Muscle of leg (tissue), 11 donors: ENCODE measurements around the gene TBC1D1. TPM values are rescaled to one million over a fixed set of nuclear protein-coding genes. Genes with fewer than 3 reads are reported as not detected.

Experiments
- DNase-seq: peaks from one replicate; pipeline ENCODE4 v3.0.0; 2013
- H3K27ac ChIP-seq: one replicate; pipeline ENCODE4 v1.5.1; 2013; ENCODE audit warnings: mild to moderate bottlenecking, low read length, control low read depth
- H3K27me3 ChIP-seq: one replicate; pipeline ENCODE4 v1.6.1; 2013; ENCODE audit warnings: low read length; ENCODE audit not compliant: control insufficient read depth, insufficient read depth
- H3K36me3 ChIP-seq: one replicate; pipeline ENCODE4 v1.6.1; 2013; ENCODE audit warnings: low read length; ENCODE audit not compliant: control insufficient read depth, insufficient read depth
- H3K4me1 ChIP-seq: one replicate; pipeline ENCODE4 v1.6.1; 2013; ENCODE audit warnings: low read length; ENCODE audit not compliant: control insufficient read depth, insufficient read depth
- H3K4me3 ChIP-seq: one replicate; pipeline ENCODE4 v1.5.1; 2013; ENCODE audit warnings: low read length, control low read depth
- H3K9me3 ChIP-seq: replicated peaks from 2 replicates; pipeline ENCODE4 v1.6.1; 2013; ENCODE audit warnings: low read depth, low read length; ENCODE audit not compliant: control insufficient read depth
- WGBS: methylation state at CpG from one replicate; pipeline ENCODE4 v1.1.5; 2013; ENCODE audit warnings: missing lambda C conversion rate; ENCODE audit not compliant: insufficient coverage; 5-methylcytosine and 5-hydroxymethylcytosine counted together
- polyA plus RNA-seq, 8 donors: library from polyadenylated mRNA; unstranded; fragments of 120-200 nt; gene quantifications; one replicate each; pipeline versions ENCODE4 v1.2.1 to v1.2.3, GENCODE V29; 2013; ENCODE audit warnings: inconsistent platforms in 1 of 8, low replicate concordance in 1 of 8; ENCODE audit not compliant: insufficient read length in 8 of 8, insufficient read depth in 1 of 8
- total RNA-seq: library from RNA; stranded (reverse); fragments of 120-200 nt; gene quantifications from one replicate; pipeline ENCODE4 v1.2.4, GENCODE V29; 2013

Gene TBC1D1
- total and polyA plus RNA-seq, 9 donors: 38.0 to 85.3 (median 55.3) TPM

GRCh38 chr4:38132107-38132673 is 241.3 kb downstream of the TBC1D1 start:
- DNase-seq: peak; percentile 97
- Histone ChIP-seq H3K4me3 (no peak overlapping the region), H3K27ac (peak overlapping the region; percentile 94), H3K36me3 (peaks cover 26% of the 10 kb centered on the region), H3K9me3 (no peaks in the 10 kb centered on the region), H3K4me1 (peaks cover 42% of the 10 kb centered on the region), H3K27me3 (no peaks in the 10 kb centered on the region)
- no CpG with 5 or more reads among the region's 8 CpGs for WGBS

DNA sequence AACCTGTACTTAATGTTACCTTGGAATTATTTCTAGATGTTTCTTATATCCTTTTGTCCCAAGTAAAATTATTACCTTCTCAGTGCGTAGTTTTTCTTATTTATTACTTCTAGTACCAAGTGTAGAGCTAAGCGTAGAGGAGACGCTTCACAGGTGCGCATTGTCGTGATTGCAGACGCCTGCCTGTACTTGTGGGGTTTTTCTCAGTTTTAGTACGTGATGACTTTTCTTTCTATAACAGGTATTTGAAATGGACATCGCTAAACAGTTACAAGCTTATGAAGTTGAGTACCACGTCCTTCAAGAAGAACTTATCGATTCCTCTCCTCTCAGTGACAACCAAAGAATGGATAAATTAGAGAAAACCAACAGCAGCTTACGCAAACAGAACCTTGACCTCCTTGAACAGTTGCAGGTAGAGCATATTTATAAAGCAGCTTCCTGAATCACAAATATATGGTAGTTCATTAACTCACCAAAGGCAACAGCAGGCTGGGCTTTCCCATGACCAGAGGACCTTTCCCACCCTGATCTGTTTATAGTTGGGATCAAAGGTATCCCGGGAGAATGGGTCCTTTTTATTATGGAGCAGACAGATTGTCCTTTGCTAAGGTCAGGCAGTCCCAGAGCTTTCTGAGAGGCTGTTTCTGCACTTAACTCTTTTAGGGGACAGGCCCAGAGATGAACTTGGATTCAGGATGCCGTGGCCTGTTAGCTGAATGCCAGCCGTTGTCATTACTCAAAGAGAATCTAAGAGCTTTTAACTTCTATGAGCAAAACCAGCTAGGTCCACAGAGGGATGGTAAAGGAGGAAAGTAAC is 242.2 kb downstream of the TBC1D1 start:
- no peaks in the 10 kb centered on the region for H3K9me3 ChIP-seq
- H3K27me3 ChIP-seq: no peaks in the 10 kb centered on the region
- H3K27ac ChIP-seq: peak overlapping the region; percentile 94
- DNase-seq: no peak
- no peak overlapping the region for H3K4me3 ChIP-seq
- 40% methylated on average over 1 of the region's 14 CpGs for WGBS
- peaks cover 42% of the 10 kb centered on the region for H3K4me1 ChIP-seq
- peaks cover 29% of the 10 kb centered on the region for H3K36me3 ChIP-seq

DNA sequence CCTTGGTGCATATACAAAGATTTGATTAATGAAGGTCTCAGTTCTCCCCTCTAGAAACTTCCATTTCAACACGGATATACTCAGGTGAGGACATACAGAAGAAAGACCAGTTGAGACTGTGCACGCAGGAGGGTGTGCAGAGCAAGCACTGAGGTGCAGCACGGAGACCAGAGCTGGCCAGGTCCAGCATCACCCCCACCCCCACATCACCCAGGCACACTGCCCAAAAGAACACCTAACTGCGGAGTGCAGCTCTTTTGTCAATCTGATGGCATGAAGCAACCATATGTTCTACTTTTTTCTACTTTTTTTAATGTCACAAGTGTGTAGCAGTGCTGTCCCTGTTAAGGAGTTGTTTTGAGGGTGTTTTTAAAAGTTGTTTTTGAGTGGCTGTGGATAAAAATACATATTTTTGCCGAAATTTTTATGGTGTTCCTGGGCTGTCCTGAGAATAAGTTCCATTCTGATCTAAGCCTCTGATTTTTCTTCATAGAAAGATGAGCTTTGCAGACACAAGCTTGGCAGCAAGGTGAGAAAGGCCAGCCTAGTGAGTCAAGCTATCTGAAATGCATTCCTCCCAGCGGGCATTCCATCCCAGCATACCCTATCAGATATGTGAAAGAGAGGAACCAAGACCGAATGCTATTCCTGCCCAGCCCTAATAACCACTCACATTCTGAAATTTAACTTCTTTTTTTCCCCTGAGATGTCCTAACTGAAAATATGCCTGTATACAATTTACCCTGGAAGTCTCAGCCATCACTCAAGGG is 243.0 kb downstream of the TBC1D1 start:
- Histone ChIP-seq H3K4me3 (no peak overlapping the region), H3K4me1 (peaks cover 34% of the 10 kb centered on the region), H3K36me3 (peaks cover 29% of the 10 kb centered on the region), H3K9me3 (no peaks in the 10 kb centered on the region), H3K27ac (no peak overlapping the region), H3K27me3 (no peaks in the 10 kb centered on the region)
- peak; percentile 48 for DNase-seq
- WGBS: 33% methylated on average over 1 of the region's 7 CpGs

GRCh38 chr4:38135201-38135600 is 244.3 kb downstream of the TBC1D1 start:
- no peak for DNase-seq
- peaks cover 38% of the 10 kb centered on the region for H3K36me3 ChIP-seq
- no peak overlapping the region for H3K27ac ChIP-seq
- no peaks in the 10 kb centered on the region for H3K9me3 ChIP-seq
- H3K4me3 ChIP-seq: no peak overlapping the region
- no peaks in the 10 kb centered on the region for H3K27me3 ChIP-seq
- peaks cover 28% of the 10 kb centered on the region for H3K4me1 ChIP-seq
- 73% methylated on average over 6 of the region's 8 CpGs for WGBS

DNA sequence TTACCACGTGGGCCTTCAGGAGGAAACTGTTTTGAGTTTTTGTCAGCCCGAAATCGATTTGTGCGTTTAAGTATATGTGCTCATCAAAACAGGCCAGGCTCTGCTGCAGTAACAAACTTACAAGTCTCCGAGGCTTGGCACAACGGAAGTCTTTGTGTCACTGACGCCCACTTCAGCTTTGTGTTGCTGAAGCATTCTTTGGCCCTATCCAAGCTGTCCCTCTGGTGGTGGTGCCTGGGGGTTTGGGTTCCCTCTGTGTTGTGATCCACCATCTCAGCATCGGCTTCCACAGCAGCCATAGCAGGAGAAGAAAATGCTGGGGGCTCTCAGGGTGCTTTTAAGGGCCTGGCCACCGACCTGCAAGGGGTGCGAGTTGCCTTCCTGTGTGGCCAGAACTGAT is 245.7 kb downstream of the TBC1D1 start:
- no peak overlapping the region for H3K4me3 ChIP-seq
- no peaks in the 10 kb centered on the region for H3K9me3 ChIP-seq
- H3K27me3 ChIP-seq: no peaks in the 10 kb centered on the region
- H3K27ac ChIP-seq: no peak overlapping the region
- H3K36me3 ChIP-seq: peaks cover 40% of the 10 kb centered on the region
- peaks cover 16% of the 10 kb centered on the region for H3K4me1 ChIP-seq
- DNase-seq: no peak
- WGBS: 88% methylated on average over 10 of the region's 10 CpGs

- H3K4me3 ChIP-seq: no peak overlapping the region
- no peak overlapping the region for H3K27ac ChIP-seq
- DNase-seq: no peak
- peaks cover 42% of the 10 kb centered on the region for H3K36me3 ChIP-seq
- H3K27me3 ChIP-seq: no peaks in the 10 kb centered on the region
- no peaks in the 10 kb centered on the region for H3K9me3 ChIP-seq
- whole genome bisulfite sequencing: 49% methylated on average over 3 of the region's 17 CpGs
- peaks cover 12% of the 10 kb centered on the region for H3K4me1 ChIP-seq
Measured at GRCh38 chr4:38137080-38137479, 246.2 kb downstream of the TBC1D1 start.

- DNase-seq: no peak
- Histone ChIP-seq H3K9me3 (no peaks in the 10 kb centered on the region), H3K4me1 (peaks cover 2% of the 10 kb centered on the region), H3K36me3 (peaks cover 38% of the 10 kb centered on the region), H3K27ac (no peak overlapping the region), H3K4me3 (no peak overlapping the region), H3K27me3 (no peaks in the 10 kb centered on the region)
- WGBS: 82% methylated on average over 3 of the region's 4 CpGs
Measured at GRCh38 chr4:38138363-38138762, 247.5 kb downstream of the TBC1D1 start.

DNA sequence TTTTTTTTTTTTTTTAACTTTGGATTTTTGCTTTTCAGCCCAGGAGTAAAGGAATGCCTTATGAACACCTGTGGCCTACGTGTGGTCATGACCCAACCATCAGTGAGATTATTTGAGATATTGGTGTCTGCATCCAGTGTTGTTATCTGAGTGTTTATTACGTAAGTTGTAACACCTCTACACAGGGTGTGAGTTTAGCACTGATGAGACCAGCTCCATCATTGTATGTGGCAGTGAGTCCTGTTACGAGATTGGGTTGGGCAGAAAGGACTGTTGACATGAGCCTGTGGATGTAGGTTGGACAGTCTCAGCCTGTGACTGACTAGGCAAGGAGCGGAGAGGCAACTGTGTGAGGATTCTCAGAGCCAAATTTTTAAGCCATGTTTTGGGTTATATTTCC is 248.3 kb downstream of the TBC1D1 start:
- Histone ChIP-seq H3K4me1 (no peaks in the 10 kb centered on the region), H3K27me3 (no peaks in the 10 kb centered on the region), H3K4me3 (no peak overlapping the region), H3K36me3 (peaks cover 31% of the 10 kb centered on the region), H3K27ac (no peak overlapping the region), H3K9me3 (no peaks in the 10 kb centered on the region)
- 100% methylated on average over 1 of the region's 4 CpGs for WGBS
- DNase-seq: no peak

DNA sequence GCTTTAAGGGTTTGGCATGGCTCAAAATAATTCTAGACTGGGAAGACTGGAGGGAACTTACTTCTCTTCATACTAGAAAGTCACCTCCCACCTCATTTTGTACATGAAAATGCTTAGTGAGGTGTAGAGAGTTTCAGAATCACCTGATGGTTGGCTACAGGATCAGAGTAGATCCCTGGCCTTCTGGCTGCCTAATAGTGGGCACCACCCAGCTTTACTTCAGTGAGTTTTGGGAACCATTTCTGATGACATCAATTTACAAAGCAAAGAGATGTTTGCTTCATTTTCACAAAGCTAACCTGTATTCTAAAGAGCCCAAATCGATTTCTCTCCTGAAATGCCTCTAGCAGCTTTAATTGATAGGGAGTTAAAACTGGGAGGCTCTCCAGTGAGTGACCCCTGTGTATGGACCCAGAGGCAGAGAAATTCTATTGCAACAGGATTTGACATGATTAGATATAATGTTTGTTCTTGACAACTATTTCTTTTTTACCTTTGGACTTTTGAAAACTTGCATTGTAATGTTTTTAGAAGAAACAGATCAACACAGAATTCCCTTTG is 249.8 kb downstream of the TBC1D1 start:
- DNase-seq: no peak
- H3K27me3 ChIP-seq: no peaks in the 10 kb centered on the region
- H3K4me3 ChIP-seq: no peak overlapping the region
- no CpG with 5 or more reads among the region's 1 CpG for WGBS
- H3K36me3 ChIP-seq: peaks cover 27% of the 10 kb centered on the region
- no peak overlapping the region for H3K27ac ChIP-seq
- no peaks in the 10 kb centered on the region for H3K9me3 ChIP-seq
- H3K4me1 ChIP-seq: peaks cover 5% of the 10 kb centered on the region
